ENCODE measurements around the gene PRR18.
A peak's percentile ranks its signal among the peaks of the same experiment; 100 is the strongest.

The PRR18 gene

DNA sequence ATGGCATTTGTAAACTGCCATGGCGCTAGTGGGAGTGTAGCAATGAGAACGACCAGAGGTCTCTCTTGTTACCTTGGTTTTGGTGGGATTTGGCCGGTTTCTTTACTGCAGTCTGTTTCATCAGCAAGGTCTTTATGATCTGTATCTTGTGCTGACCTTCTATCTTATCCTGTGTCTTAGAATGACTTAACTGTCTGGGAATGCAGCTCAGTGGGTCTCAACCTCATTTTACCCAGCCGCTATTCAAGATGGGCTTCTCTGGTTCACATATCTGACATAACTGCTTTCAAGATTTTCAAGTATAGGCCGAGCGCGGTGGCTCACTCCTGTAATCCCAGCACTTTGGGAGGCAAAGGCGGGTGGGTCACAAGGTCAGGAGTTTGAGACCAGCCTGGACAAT is 36.0 kb upstream of the PRR18 start:
- Histone ChIP-seq H4K12ac (ENCODE audit: low read depth, low read length) (no peak overlapping the region), H4K91ac (ENCODE audit: low read depth, low read length) (peak overlapping the region; percentile 59), H3K27ac (ENCODE audit: low read depth, low read length) (peak overlapping the region; percentile 96), H4K8ac (ENCODE audit: low read depth, low read length) (no peak overlapping the region), H3K9ac (ENCODE audit: low read length) (no peak overlapping the region), H2BK12ac (ENCODE audit: low read length) (no peak overlapping the region), H3K23ac (ENCODE audit: low read length) (no peak overlapping the region), H3K18ac (ENCODE audit: low read length) (no peak overlapping the region), H3K79me1 (ENCODE audit: low read length) (peaks cover 19% of the 10 kb centered on the region), H3K79me2 (ENCODE audit: control insufficient read depth, insufficient read depth, low read length, poor library complexity) (peaks cover 23% of the 10 kb centered on the region), H3K9me3 (ENCODE audit: insufficient read depth, low read depth, low read length) (no peaks in the 10 kb centered on the region), H2AFZ (ENCODE audit: insufficient read depth, low read length, poor library complexity) (no peak overlapping the region), H2BK5ac (ENCODE audit: low read depth, low read length, poor library complexity) (peak overlapping the region; percentile 87), H3K4me2 (ENCODE audit: low read length) (no peak overlapping the region), H2BK120ac (ENCODE audit: insufficient read depth, low read length, poor library complexity) (peak overlapping the region; percentile 77), H2AK5ac (ENCODE audit: low read length) (no peak overlapping the region), H3K4me3 (ENCODE audit: low read depth, low read length) (no peak overlapping the region), H3K4ac (ENCODE audit: low read depth, low read length) (no peak overlapping the region), H3K4me1 (ENCODE audit: control insufficient read depth in 1 of 2, insufficient read depth in 2 of 2, low read length in 2 of 2) (peaks cover 3 to 12% of the 10 kb centered on the region in 2 experiments), H3K14ac (ENCODE audit: low read length) (no peak overlapping the region), H3K27me3 (ENCODE audit: insufficient read depth, low read length) (no peaks in the 10 kb centered on the region), H3K36me3 (ENCODE audit: control insufficient read depth in 1 of 2, insufficient read depth in 2 of 2, low read length in 2 of 2) (no peaks in the 10 kb centered on the region)
- DNase-seq: peak; percentile 94 to 99
- no CpG with 5 or more reads among the region's 8 CpGs for WGBS (ENCODE audit: extremely low coverage, insufficient coverage, insufficient read length)

DNA sequence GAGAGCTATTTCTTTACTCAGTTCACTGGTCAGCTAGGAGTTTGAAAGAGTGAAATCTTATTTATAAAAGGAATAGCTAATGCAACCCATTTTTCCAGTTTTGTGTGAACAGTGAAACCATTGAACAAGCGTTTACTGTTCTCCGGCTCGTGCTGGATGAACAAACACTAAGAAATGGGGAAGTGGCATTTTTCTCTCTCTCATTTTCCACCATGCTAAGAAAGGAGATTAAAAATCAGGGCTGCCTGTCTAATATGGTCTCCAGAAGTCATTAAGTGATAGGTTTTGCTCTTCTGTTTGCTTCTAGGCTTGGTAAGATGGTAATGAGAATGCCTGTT is 34.9 kb upstream of the PRR18 start:
- no peak overlapping the region for H3K18ac ChIP-seq (ENCODE audit: low read length)
- no peak overlapping the region for H2BK5ac ChIP-seq (ENCODE audit: low read depth, low read length, poor library complexity)
- H3K9me3 ChIP-seq (ENCODE audit: insufficient read depth, low read depth, low read length): peaks cover 2% of the 10 kb centered on the region
- no peak overlapping the region for H3K4me3 ChIP-seq (ENCODE audit: low read depth, low read length)
- peaks cover 19% of the 10 kb centered on the region for H3K79me1 ChIP-seq (ENCODE audit: low read length)
- no peak overlapping the region for H2BK12ac ChIP-seq (ENCODE audit: low read length)
- H3K23ac ChIP-seq (ENCODE audit: low read length): no peak overlapping the region
- H2AFZ ChIP-seq (ENCODE audit: insufficient read depth, low read length, poor library complexity): no peak overlapping the region
- DNase-seq: peak in 1 of 2 donors; percentile 73
- peak overlapping the region; percentile 98 for H4K91ac ChIP-seq (ENCODE audit: low read depth, low read length)
- no peak overlapping the region for H4K8ac ChIP-seq (ENCODE audit: low read depth, low read length)
- no peaks in the 10 kb centered on the region for H3K27me3 ChIP-seq (ENCODE audit: insufficient read depth, low read length)
- no peak overlapping the region for H3K4ac ChIP-seq (ENCODE audit: low read depth, low read length)
- H3K36me3 ChIP-seq (ENCODE audit: control insufficient read depth in 1 of 2, insufficient read depth in 2 of 2, low read length in 2 of 2): peaks cover 2 to 3% of the 10 kb centered on the region in 2 experiments
- H2BK120ac ChIP-seq (ENCODE audit: insufficient read depth, low read length, poor library complexity): peak overlapping the region; percentile 99
- peaks cover 27% of the 10 kb centered on the region for H3K79me2 ChIP-seq (ENCODE audit: control insufficient read depth, insufficient read depth, low read length, poor library complexity)
- H2AK5ac ChIP-seq (ENCODE audit: low read length): no peak overlapping the region
- peak overlapping the region; percentile 100 for H3K14ac ChIP-seq (ENCODE audit: low read length)
- peak overlapping the region; percentile 96 for H3K27ac ChIP-seq (ENCODE audit: low read depth, low read length)
- peak overlapping the region; percentile 89 for H4K12ac ChIP-seq (ENCODE audit: low read depth, low read length)
- peaks cover 3 to 14% of the 10 kb centered on the region in 2 experiments for H3K4me1 ChIP-seq (ENCODE audit: control insufficient read depth in 1 of 2, insufficient read depth in 2 of 2, low read length in 2 of 2)
- H3K9ac ChIP-seq (ENCODE audit: low read length): no peak overlapping the region
- H3K4me2 ChIP-seq (ENCODE audit: low read length): peak overlapping the region; percentile 63
- WGBS (ENCODE audit: extremely low coverage, insufficient coverage, insufficient read length): no CpG with 5 or more reads among the region's 3 CpGs

DNA sequence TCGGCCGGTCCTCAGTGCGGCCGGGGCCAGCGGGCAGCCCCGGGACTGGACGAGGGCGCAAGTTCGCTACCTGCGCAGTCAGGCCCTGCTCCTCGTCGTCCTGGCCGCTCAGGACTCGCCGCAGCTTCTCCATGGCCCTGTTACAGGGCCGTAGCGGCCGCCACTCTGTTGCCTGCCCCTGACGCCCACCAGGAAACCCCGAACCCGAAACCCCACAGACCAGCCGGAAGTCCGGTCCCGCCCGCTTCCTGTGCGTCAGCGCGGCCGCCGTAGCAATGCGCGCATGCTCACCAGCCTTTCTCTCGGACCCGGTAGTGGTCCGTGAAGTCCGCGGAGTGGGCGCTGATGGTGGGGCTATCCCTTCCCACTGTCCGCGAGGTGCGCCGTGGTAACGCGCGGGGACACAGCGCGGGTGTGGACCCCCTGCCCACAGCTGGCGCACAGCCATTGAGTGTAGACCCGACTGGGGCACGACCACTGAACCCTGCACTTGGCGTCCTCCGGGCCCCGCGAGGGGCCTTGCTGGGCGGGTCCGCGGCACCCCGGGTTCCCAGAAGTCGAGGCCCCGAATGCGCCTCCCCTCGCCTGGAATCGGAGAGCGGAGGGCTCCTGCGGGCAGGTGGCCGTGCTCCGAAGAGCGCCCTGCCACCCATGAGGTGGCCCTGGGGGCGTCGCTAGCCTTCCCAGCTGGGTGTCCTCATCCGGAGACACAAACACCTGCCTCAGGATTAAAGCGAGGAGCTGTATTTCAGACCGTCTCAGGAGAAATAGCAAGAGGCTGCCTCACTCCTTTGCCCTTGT is 34.4 kb upstream of the PRR18 start, which contains the start of gene SFT2D1:
Gene SFT2D1, minus strand, starts transcription at position 197 of the 801 bp plus-strand sequence. Its CDS starts 64 bp downstream, at position 133.
- Histone ChIP-seq H4K12ac (ENCODE audit: low read depth, low read length) (peak within 1 kb of the TSS; percentile 89), H3K4ac (ENCODE audit: low read depth, low read length) (peak within 1 kb of the TSS; percentile 99), H2AFZ (ENCODE audit: insufficient read depth, low read length, poor library complexity) (peak within 1 kb of the TSS; percentile 98), H3K79me1 (ENCODE audit: low read length) (peaks cover 19% of the 10 kb centered on the region), H3K4me1 (ENCODE audit: control insufficient read depth in 1 of 2, insufficient read depth in 2 of 2, low read length in 2 of 2) (peaks cover 3 to 14% of the 10 kb centered on the region in 2 experiments), H3K18ac (ENCODE audit: low read length) (peak within 1 kb of the TSS; percentile 100), H2BK5ac (ENCODE audit: low read depth, low read length, poor library complexity) (peak within 1 kb of the TSS; percentile 95), H4K91ac (ENCODE audit: low read depth, low read length) (peak within 1 kb of the TSS; percentile 98), H3K27me3 (ENCODE audit: insufficient read depth, low read length) (no peaks in the 10 kb centered on the region), H3K4me3 (ENCODE audit: low read depth, low read length) (peak within 1 kb of the TSS; percentile 98), H3K79me2 (ENCODE audit: control insufficient read depth, insufficient read depth, low read length, poor library complexity) (peaks cover 27% of the 10 kb centered on the region), H4K8ac (ENCODE audit: low read depth, low read length) (peak within 1 kb of the TSS; percentile 100), H3K36me3 (ENCODE audit: control insufficient read depth in 1 of 2, insufficient read depth in 2 of 2, low read length in 2 of 2) (peaks cover 4 to 6% of the 10 kb centered on the region in 2 experiments), H3K9me3 (ENCODE audit: insufficient read depth, low read depth, low read length) (peaks cover 2% of the 10 kb centered on the region), H3K14ac (ENCODE audit: low read length) (peak within 1 kb of the TSS; percentile 100), H2BK12ac (ENCODE audit: low read length) (peak within 1 kb of the TSS; percentile 32), H3K27ac (ENCODE audit: low read depth, low read length) (peak within 1 kb of the TSS; percentile 96), H2AK5ac (ENCODE audit: low read length) (peak within 1 kb of the TSS; percentile 94), H2BK120ac (ENCODE audit: insufficient read depth, low read length, poor library complexity) (peak within 1 kb of the TSS; percentile 99), H3K9ac (ENCODE audit: low read length) (peak within 1 kb of the TSS; percentile 94), H3K23ac (ENCODE audit: low read length) (no peak within 1 kb of the TSS), H3K4me2 (ENCODE audit: low read length) (peak within 1 kb of the TSS; percentile 63)
- no CpG with 5 or more reads among the region's 73 CpGs for WGBS (ENCODE audit: extremely low coverage, insufficient coverage, insufficient read length)
- peak; percentile 70 to 73 for DNase-seq

DNA sequence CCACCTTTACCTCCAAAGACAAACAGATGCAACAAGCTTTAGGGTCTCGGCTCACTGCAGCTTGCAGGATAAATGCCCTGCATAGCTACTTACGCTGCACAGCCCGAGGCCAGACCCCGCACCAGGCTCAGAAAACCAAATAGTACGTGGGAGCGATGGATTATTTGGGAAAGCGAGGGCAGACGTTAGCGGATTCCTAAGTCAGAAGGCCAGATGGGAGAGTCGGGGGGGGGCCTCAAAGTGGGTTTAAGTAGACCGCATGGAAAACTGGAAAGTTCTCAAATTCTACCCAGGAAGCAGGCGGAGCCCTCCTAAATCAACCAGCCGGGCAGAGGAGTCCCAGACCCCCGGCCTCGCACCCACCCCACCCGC is 33.8 kb upstream of the PRR18 start:
- Histone ChIP-seq H4K91ac (ENCODE audit: low read depth, low read length) (peak overlapping the region; percentile 98), H3K27ac (ENCODE audit: low read depth, low read length) (peak overlapping the region; percentile 47), H3K4me3 (ENCODE audit: low read depth, low read length) (peak overlapping the region; percentile 98), H3K9ac (ENCODE audit: low read length) (peak overlapping the region; percentile 92), H3K18ac (ENCODE audit: low read length) (peak overlapping the region; percentile 97), H2AFZ (ENCODE audit: insufficient read depth, low read length, poor library complexity) (peak overlapping the region; percentile 98), H3K4me2 (ENCODE audit: low read length) (peak overlapping the region; percentile 63), H2BK5ac (ENCODE audit: low read depth, low read length, poor library complexity) (peak overlapping the region; percentile 87), H4K8ac (ENCODE audit: low read depth, low read length) (peak overlapping the region; percentile 100), H2BK12ac (ENCODE audit: low read length) (no peak overlapping the region), H3K4ac (ENCODE audit: low read depth, low read length) (peak overlapping the region; percentile 99), H3K27me3 (ENCODE audit: insufficient read depth, low read length) (no peaks in the 10 kb centered on the region), H3K9me3 (ENCODE audit: insufficient read depth, low read depth, low read length) (peaks cover 2% of the 10 kb centered on the region), H2BK120ac (ENCODE audit: insufficient read depth, low read length, poor library complexity) (peak overlapping the region; percentile 91), H3K79me2 (ENCODE audit: control insufficient read depth, insufficient read depth, low read length, poor library complexity) (peaks cover 27% of the 10 kb centered on the region), H3K4me1 (ENCODE audit: control insufficient read depth in 1 of 2, insufficient read depth in 2 of 2, low read length in 2 of 2) (peaks cover 3 to 14% of the 10 kb centered on the region in 2 experiments), H3K79me1 (ENCODE audit: low read length) (peaks cover 19% of the 10 kb centered on the region), H3K23ac (ENCODE audit: low read length) (no peak overlapping the region), H3K14ac (ENCODE audit: low read length) (peak overlapping the region; percentile 100), H3K36me3 (ENCODE audit: control insufficient read depth in 1 of 2, insufficient read depth in 2 of 2, low read length in 2 of 2) (peaks cover 9 to 10% of the 10 kb centered on the region in 2 experiments), H4K12ac (ENCODE audit: low read depth, low read length) (peak overlapping the region; percentile 89), H2AK5ac (ENCODE audit: low read length) (peak overlapping the region; percentile 64)
- WGBS (ENCODE audit: extremely low coverage, insufficient coverage, insufficient read length): no CpG with 5 or more reads among the region's 16 CpGs
- DNase-seq: peak in 1 of 2 donors; percentile 46

Measured in trophoblast cell (in vitro differentiated cells and primary cell).